NCI-H2196 treated with DMSO at 0.1 percent for 48 hours (cell line): ENCODE data around the gene PAH.

Experiments used
- DNase-seq: peaks from one replicate; lab custom pipeline; 2025; ENCODE audit not compliant: unreplicated experiment; lab: John Stamatoyannopoulos, UW

The PAH gene

DNA sequence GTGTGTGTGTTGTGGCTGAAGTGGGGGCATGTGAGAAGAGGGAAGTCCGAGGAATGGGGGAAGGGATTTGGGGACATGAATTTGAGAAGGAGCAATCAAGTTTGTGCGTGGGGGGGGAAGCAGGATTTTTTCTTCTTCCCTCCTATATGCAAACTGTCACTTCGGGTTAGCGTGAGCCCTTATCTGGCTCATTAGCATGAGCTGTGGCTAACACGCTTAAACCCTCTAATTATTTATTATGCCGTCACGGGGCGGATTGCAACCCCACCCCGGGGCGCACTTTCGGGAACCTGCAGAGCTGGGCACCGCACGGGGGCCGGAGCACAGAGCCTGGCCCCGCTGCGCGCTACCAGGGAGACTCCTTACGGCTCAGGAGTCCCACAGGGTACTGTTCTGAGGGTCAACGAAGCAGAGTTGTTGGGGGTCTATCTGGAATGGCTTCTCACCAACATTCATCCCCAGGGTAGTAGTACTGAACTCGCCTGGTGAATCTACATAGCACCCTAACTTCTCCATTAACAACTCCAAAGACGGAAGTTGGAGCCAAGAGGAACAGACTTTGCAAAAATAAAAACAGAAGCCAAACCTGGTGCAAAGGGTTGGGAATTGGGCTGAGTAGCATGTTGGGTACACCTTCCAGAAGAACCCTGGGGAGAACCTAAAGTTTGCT lies 34.0 kb upstream of the PAH start:
- no peak for DNase-seq

DNA sequence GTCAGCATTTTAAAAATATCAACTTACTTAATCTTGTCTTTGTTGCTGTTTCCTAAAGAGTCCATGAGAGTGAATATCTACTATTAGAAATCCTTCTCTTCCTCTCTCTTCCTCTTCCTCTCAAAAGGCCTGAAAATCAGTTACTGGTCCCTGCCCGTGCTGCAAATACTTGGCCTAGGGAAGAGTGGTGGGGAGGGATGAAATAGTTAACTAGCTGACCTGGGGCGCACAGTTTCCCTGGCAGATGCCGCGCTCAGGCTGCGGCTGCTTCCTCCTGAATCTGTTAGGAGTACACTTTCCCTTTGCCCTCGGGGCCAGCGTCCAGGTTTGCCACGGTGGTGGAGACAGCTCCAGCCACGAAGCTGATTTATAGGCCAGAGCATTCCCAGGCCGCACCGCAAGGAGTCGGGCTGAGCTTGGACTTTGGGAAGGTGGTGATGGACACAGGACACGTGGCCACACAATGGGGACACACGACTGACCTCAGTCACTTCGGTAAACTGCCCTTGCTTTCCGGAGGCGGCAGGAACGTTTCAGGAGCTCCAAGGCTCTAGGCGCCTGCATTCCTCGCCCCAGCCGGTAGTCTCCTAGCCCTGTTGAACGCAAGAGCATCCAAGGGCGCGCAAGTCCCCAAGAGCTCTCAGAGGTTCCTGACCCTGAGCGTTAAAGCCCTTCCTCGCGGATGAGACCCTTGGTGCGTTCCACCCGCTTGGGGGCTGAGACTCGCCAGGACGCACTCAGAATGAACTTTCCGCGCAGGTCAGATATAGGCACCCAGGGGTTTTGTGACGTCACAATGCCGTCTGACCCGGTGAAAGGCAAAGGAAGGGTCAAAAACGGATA lies 33.3 kb upstream of the PAH start:
- peak; percentile 82 for DNase-seq

DNA sequence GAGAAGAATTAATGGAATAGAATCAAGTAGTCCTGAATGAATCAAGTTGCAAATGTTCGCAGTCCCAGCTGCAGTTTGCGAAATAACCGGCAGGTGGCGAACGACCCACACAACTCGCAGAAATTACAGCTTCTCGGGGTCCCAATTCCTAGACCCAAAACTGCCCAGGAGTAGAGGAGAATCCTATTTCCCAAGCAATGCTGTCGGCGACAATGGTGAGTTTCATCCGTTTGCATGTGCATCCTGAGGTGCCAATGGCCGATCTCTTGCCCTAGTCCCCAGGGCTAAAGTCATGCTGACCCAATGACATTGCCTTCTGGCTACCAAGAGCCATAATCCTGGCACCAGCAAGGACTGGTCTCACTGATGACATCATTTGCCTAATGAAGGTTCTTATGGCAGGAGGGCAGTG lies 31.9 kb upstream of the PAH start:
- DNase-seq, result peak; percentile 31

DNA sequence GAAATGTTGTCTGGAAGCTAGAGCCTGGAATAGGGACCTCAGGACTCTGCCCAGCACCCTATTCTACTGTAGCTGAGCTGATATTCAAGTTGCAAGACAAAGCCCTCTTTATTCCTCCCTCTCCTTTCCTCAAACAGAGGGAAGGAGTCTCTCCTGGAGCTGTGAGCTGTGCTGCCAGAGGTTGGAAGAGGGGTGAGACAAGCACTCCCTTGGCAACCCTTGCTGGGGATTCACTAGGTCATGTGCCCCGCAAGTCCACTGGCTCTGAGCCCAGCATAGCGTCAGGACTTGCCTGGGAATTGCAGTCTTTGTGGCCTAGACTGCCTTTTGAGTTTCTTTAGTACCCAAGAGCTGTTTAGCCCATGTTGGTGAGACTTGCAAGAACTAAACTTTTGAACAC lies 29.0 kb upstream of the PAH start:
- DNase-seq, result no peak

DNA sequence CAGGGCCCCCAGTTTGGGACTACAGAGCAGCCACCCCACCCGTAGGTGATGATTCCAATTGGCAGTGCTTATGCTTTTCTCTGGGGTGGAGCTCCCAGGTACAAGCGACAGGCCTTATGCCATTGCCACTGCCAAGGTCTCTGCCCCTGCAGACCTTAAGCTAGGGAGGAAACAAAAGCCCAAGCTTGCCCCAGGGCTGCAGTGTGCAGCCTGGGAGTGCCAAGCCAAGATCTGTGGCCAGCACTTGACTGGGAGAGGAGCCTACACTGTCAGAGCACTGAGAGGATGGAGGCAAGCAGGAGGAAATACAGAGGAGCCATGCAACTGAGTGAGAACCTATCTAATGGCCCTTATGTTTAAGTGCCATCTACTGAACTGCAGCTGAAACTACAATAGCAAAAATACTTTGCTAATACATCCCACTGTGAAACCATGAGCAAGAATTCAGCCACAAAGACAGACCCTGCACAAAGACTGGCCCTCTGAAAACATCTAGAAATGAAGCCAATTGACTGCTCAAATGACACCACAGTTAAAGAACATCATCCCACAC lies 22.7 kb upstream of the PAH start:
- DNase-seq, result no peak

DNA sequence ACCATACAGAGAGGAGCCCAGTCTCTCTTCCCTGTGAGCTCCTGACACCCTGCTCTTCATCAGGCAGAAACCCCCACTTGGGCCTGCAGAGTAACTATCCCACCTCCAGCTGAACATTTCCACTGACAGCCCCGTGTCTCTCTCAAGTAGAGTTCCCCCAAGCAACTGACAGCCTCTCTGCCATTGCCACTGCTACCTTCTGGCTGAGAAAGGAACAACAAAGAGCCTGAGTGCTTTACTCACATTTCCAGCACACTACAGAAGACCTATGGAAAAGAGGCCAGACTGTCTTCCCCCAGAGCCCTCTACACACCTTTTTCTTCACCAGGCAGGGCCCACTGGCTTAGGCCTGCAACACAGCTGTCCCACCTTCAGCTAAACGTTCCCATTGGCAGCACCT lies 22.0 kb upstream of the PAH start:
- DNase-seq, result no peak

DNA sequence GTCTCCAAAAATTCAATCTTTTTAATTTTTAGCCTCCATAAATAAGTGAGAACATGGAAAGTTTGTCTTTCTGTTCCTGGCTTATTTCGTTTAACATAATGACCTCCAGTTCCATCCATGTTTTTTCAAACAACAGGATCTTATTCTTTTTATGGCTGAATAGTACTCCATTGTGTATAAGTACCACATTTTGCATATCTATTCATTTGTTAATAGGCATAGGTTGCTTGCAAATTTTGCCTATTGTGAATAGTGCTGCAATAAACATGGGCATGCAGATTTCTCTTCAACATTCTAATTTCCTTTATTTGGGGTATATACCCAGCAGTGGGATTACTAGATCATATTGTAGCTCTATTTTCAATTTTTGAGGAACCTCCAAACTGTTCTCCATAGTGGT lies 16.1 kb upstream of the PAH start:
- no peak for DNase-seq

DNA sequence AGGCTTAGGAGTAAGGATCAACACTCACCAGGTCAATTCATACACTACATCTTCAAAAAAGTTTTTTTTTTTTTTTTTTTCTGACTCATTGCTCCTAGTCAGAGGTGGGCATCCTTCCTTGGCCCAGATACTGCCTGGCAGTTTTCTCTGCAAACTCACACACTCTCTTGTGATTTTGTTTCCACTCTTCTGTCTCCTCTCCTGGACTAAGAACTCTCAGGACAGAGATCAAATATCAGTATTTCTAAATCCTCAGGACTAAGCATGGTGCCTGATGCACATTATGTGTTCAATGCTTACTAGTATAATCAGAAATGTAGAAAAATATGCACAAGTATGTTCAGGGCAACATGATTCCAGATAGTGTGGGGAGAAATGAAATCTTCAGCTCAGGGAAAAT lies 10.2 kb upstream of the PAH start:
- DNase-seq, result no peak

DNA sequence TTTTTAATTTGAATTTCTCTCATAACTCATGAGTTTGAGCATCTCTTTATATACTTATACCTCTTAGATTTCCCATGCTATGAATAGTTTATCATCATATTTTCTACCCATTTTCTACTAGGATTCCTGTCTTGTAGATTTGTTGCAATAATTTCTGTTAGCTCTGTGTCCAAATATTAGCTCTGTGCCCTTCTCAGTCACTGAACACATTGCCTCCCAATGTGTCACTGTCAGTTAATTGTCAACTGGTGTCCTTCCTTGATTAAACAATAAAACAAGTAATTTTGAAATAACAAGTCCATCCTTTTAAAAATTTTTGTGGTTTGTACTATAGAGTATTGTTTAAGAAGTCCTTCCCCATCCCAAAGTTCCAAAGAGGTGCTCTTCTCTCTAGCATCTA lies 4.2 kb upstream of the PAH start:
- no peak for DNase-seq

DNA sequence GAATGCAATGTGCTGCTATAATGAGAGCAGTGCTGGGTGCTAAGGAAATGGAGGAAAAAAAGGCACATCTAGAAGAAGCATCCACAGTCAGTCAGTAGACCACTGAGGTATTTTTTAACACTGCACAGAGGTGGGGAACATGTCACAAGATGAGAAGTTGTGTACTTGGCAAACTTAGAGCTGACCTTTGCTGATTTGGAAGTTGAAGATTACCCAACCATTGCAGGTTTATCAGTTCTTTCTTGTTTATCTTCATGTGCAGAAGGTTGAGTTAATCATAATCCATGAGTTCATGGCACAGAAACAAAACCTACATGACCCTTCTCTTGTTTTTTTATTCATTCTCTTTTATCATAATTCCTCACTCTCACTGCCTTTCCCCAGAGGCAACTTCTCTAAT lies 3.2 kb upstream of the PAH start:
- DNase-seq, result no peak

DNA sequence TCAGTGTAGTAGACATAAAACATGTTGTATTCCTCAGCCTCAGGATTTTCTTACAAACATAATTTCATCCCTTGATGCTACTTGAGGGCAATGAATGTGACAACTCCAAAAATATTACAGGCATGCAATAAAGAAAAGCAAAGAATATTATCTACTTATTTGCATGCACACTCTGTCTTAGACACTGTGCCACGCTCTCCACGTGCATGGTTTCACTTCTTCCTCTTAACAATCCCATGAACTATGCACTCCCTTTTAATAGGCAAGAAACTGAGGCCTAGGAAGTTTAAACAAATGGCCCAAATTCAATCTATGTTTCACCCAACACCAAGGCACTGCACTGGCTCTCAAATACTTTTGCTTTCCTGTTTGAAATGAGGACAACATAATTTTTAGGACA lies 1.8 kb upstream of the PAH start:
- DNase-seq, result no peak

DNA sequence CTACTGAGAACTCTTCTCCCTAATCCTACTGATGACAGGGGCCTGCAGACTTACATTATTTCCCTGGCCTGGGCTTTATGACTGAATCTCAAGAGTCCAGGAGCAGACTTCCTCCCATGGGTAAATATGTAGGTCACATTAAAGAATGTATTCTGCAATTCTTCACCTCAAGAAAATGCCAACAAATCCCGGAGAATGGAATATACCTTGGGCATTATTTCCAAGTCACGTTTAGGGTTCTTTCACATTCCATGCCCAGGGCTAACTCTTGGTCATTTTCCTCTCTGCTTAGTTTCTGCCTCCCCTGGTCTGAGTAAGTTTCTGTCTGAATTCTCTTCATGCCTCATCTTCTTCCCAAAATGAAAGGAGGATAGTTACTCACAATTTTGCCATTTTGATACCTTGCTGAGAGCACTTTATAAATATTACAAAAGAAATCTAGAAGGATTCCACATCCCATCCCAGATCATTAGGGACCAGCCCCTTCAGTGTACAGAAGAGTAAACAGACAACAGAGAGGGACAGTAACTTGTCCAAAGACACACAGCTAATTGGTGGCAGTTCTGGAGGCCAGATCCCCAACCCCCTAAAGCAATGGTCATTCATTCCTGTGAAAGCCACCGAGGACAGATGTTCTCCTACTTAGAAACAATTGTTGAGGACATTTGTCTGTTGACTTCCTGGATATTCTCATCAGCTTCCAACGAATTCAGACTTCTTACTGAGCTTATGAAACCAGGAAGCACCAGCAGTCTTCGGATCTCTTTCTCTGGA lies 605 bp downstream of the PAH start:
- no peak for DNase-seq

DNA sequence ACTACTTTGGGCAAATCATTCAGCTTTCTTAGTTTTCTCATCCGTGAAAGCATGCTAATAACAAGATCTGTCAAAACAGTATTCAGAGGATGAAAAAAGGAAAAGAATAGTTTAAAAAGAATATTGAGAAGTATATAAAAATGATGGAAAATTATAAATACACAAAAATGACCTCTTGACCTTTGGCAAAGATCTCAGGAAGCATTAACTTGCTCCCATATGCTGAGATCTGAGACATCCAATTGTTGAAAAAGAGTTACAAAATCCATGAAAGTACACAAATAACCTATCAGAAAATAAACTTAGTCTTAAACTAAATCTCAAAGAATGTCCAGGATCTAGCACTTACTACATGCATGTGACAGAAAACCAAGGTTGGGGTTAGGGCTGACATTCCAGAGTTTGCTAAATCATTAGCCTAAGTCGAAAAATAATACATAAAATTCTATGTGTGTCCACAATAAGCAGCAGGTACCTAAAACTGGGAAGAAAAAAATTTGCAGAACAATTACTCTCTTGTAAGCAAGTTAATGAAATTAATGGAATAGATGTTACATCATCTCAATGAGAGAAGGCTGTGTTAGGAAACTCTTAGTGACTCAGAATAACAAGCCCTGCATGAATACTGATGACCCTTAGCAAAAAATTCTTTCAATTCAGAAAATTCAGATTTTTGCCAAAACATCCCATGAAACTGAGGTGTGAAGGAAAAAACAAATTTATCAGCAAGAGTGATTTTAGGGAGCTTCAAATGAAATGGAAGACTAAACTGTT lies 3.4 kb downstream of the PAH start:
- DNase-seq, result no peak

DNA sequence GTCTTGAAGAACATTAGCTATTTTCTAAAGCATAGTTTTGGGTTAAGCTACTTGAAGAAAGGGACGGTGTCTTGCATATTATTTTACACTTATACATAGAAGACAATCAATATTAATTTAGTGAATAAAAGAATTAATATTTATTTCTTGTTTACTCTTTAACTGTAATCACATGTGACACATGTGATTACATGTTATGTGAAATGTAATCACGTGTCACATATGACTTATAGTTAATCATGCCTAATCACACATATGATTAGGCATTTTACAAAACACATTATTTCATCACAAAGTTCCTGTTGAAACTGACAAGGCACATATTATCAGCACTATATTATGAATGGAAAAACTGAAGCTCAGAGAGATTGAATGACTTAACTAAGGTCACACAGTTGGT lies 4.8 kb downstream of the PAH start:
- no peak for DNase-seq

DNA sequence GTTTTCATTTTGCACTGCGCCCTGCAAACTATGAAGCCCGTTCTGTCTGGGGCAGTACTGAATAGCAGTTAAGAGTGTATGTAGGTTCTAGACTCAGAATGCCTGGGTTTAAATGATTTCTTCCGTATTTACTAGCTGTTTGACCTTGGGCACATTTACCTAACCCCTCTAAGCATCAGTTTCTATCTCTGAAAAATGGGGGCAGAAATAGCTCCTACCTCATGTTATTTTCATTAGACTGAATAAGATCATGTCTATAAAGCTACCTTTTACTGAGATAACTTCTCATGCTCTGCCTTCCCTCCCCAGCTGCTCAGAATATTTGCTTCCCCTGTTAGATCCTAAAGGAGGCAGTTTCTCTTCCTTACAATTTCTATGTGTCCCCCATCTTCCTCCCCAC lies 5.7 kb downstream of the PAH start:
- DNase-seq, result no peak

DNA sequence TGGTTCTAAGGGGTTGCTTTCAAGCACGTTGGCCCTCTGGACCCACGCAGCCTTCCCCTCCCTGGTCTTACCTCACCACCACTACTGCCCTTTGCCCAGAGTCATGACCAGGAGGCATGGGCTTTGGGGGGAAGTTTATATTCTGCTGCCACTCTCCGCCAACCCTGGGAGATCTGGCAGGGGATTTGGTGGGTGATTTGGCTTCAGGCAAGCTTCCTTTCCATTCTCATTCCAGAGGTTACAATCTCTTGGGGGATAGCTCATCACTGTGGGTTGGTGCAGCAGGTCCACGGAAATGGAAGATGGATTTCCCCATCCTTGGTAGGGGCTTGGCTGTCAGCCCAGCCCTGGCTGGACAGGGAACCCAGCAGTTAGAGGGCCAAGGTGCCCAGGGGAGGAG lies 6.3 kb downstream of the PAH start:
- no peak for DNase-seq

DNA sequence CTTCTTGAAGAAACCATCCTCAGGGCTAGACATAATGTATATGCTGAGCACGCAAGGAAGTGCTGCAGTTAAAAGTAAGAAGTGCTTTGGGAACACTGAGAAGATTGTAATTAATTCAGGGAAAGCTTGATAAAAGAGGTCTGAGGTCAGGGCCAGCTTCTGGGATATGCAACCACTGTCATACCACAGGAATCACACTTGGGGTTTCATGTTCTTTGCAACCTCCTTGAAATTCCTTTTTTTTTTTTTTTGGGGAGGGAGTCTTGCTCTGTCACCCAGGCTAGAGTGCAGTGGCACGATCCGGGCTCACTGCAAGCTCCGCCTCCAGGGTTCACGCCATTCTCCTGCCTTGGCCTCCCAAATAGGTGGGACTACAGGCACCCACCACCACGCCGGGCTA lies 6.9 kb downstream of the PAH start:
- no peak for DNase-seq

DNA sequence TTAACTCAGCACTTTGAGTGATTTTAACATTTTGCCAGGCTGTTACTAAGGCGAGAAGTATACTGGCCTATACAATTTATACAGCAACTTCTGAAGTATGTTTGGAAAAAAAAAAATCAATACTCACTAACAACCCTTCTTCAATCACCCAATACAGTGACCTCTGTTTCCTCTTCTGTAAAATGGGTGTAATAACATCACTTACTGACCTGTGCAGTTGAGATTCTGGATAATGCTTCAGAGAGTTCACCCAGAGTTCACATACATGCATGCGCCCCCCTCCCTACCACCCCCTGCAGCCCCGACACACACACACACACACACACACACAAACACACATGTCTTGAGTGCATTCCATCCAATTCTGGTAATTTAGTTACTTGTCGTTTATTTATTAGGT lies 9.1 kb downstream of the PAH start:
- no peak for DNase-seq

DNA sequence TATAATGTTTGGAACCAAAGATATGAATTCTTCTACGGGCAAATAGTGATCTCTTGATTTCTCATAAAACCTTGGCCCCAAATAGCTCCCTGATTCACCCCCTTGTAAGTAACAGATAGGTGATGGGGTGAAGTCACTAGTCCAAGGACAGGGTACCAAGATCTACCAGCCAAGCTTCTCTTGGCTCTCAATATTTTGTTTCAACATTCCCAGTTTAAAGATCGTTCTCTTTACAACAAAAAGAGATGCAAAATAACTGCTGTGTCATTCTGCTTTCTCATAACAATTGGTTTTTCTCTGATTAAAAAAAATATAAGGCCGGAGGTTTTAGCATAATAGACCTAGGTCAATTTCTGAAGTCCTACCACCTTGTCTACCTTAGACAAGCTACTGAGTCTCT lies 11.8 kb downstream of the PAH start:
- no peak for DNase-seq

DNA sequence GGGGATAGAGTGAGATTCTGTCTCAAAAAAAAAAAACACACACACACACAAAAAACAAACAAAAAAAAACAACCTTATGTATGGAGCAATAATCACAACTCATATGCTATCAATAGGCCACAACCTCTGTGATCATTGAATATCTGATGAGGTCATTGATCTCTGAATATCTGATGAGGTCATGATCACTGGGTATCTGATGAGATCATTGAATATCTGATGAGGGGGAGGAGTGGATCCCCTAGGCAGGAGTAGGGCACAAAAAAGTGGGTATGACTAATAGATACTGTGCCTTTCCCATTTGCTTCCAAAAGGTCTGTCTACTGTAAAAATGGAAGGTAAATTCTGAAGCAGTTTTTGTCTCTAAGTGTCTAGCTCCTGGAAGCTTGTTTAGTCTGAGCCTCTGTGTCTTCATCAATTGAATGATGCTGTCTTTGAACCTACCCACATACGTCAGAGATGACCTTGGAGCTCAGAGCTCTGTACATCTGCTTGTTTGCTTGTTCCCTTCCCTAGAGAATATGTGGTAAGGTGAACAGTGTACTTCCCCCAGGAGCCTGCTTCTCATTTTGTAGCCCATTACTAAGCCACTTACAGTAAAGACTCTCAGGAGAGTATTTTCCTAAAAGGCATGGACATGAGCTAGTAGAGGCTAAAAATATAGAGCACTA lies 13.6 kb downstream of the PAH start:
- DNase-seq, result no peak
